Ovary (tissue), 9 donors: ENCODE results near the gene USH2A. TPM values are rescaled to one million over a fixed set of nuclear protein-coding genes. Genes with fewer than 3 reads are reported as not detected.

ENCODE experiments used
- DNase-seq, 5 donors: peaks; one replicate each; pipeline ENCODE4 v3.0.0-alpha.2; 2019 to 2020
- H3K27ac ChIP-seq, 2 donors: fragments of 200-600 bp; one replicate each; pipeline versions ENCODE4 v1.5.1 to v1.8.0; 2019 to 2022
- H3K27me3 ChIP-seq: fragments of 200-600 bp; one replicate; pipeline ENCODE4 v1.8.0; 2022
- H3K36me3 ChIP-seq: fragments of 200-600 bp; sonication (generic); one replicate; pipeline ENCODE4 v1.5.1; 2019
- H3K4me1 ChIP-seq: one replicate; pipeline ENCODE4 v1.8.1; 2013; ENCODE audit warnings: mild to moderate bottlenecking, moderate library complexity; ENCODE audit not compliant: insufficient read depth
- H3K4me3 ChIP-seq: fragments of 200-600 bp; sonication (generic); one replicate; pipeline ENCODE4 v1.5.1; 2017
- H3K9me3 ChIP-seq, 2 donors: fragments of 200-600 bp in 1 of 2; sonication (generic) in 1 of 2; one replicate each; pipeline versions ENCODE4 v1.5.1 to v1.8.1; 2013 to 2019; ENCODE audit warnings: mild to moderate bottlenecking in 1 of 2, moderate library complexity in 1 of 2
- EP300 ChIP-seq: sonication (generic); formaldehyde crosslinking; IDR thresholded peaks from one replicate; pipeline ENCODE4 v1.6.1; 2017; ENCODE audit warnings: antibody characterized with exemption
- POLR2A ChIP-seq: fragments of 450-650 bp; IDR thresholded peaks from one replicate; pipeline ENCODE4 v1.6.1; 2017; ENCODE audit warnings: antibody characterized with exemption, mild to moderate bottlenecking, moderate library complexity
- WGBS, 3 donors: extraction: QIAGEN DNeasy Blood & Tissue Kit in 1 of 3; methylation state at CpG; one replicate each; pipeline versions ENCODE4 v1.1.5 to v1.1.7; 2013 to 2017; 5-methylcytosine and 5-hydroxymethylcytosine counted together
- intact Hi-C, 4 donors: fragments of 100-400 bp; cut with DNase I; formaldehyde crosslinking; loops; one replicate each; pipeline versions ENCODE4 v1.11.0 to v1.15.1; 2022 to 2023
- polyA plus RNA-seq, 2 donors: library from polyadenylated mRNA; stranded (reverse); fragments of 200-250 nt in 1 of 2; fragments of 350-450 nt in 1 of 2; fragmentation: Illumina TruSeq in 1 of 2; extraction: RNeasy Lipid Tissue Mini Kit (QIAGEN cat#74804) in 1 of 2; gene quantifications; one replicate each; pipeline ENCODE4 v1.2.3, GENCODE V29; 2013 to 2014
- total RNA-seq, 7 donors: library from RNA; depleted of rRNA in 2 of 7; stranded (reverse); fragments of >200 nt in 2 of 7; fragmentation: NEBNext Ultra II Directional in 3 of 7; extraction: Animal tissue kit (Norgen Biotek cat#: 25700) in 3 of 7; gene quantifications; one replicate each; pipeline versions ENCODE4 v1.1.0 to v1.2.4, GENCODE V29; 2016 to 2023
- TF ChIP-seq, protein P1 (sequence below), 3 donors: fragments of 450-650 bp in 2 of 3; fragments of 200-600 bp in 1 of 3; IDR thresholded peaks; one replicate each; pipeline versions ENCODE4 v1.5.1 to v1.8.0; 2016 to 2022; ENCODE audit warnings: antibody characterized with exemption in 3 of 3, mild to moderate bottlenecking in 1 of 3
- donor health status: DM: no; HTN: no; CAD: no; lungs with moderate emphysema.
- donor health status: DM: no; HTN: no; CAD: no.
- donor health status: Bipolar disorder and iron deficiency.
- donor health status: DM: yes; HTN: yes; CAD: no.
- donor health status: DM: no; HTN: no; CAD: no.
- donor health status: DM: yes; HTN: yes; CAD: no.

The USH2A gene
- total and polyA plus RNA-seq, 9 donors = 0.01 to 0.11 TPM; not detected in 7

- Histone ChIP-seq H3K27me3 (no peaks in the 10 kb centered on the region), H3K4me1 (no peaks in the 10 kb centered on the region), H3K36me3 (no peaks in the 10 kb centered on the region), H3K27ac (no peak overlapping the region), H3K4me3 (no peak overlapping the region), H3K9me3 (no peaks in the 10 kb centered on the region)
- TF ChIP-seq POLR2A (no peak), EP300 (no peak)
- TF ChIP-seq, protein P1, sequence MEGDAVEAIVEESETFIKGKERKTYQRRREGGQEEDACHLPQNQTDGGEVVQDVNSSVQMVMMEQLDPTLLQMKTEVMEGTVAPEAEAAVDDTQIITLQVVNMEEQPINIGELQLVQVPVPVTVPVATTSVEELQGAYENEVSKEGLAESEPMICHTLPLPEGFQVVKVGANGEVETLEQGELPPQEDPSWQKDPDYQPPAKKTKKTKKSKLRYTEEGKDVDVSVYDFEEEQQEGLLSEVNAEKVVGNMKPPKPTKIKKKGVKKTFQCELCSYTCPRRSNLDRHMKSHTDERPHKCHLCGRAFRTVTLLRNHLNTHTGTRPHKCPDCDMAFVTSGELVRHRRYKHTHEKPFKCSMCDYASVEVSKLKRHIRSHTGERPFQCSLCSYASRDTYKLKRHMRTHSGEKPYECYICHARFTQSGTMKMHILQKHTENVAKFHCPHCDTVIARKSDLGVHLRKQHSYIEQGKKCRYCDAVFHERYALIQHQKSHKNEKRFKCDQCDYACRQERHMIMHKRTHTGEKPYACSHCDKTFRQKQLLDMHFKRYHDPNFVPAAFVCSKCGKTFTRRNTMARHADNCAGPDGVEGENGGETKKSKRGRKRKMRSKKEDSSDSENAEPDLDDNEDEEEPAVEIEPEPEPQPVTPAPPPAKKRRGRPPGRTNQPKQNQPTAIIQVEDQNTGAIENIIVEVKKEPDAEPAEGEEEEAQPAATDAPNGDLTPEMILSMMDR (IDR thresholded peaks at IDR 0.05) = no peak
- 81 to 87% (median 83%) methylated on average over 7 of the region's 7 CpGs for WGBS, 3 donors
- no peak for DNase-seq
- intact Hi-C loops = no loop called here
Observed at GRCh38 chr1:216325336-216325735, 97.9 kb downstream of the USH2A start.

- Histone ChIP-seq H3K27me3 (no peaks in the 10 kb centered on the region), H3K27ac (no peak overlapping the region), H3K4me1 (no peaks in the 10 kb centered on the region), H3K4me3 (no peak overlapping the region), H3K36me3 (no peaks in the 10 kb centered on the region), H3K9me3 (no peaks in the 10 kb centered on the region)
- WGBS, 3 donors = 70 to 79% (median 77%) methylated on average over 6 of the region's 6 CpGs
- DNase-seq = no peak
- no peak for TF ChIP-seq EP300
- intact Hi-C loops = no loop called here
Observed at GRCh38 chr1:216323344-216323743, 99.9 kb downstream of the USH2A start.

GRCh38 chr1:216314379-216315095 lies 108.7 kb downstream of the USH2A start:
- 76 to 78% (median 77%) methylated on average over 3 of the region's 3 CpGs for WGBS, 3 donors
- H3K27me3 ChIP-seq = no peaks in the 10 kb centered on the region
- no peaks in the 10 kb centered on the region for H3K4me1 ChIP-seq
- DNase-seq = no peak
- no peak overlapping the region for H3K27ac ChIP-seq
- intact Hi-C loops = no loop called here
- no peak for TF ChIP-seq POLR2A
- no peak overlapping the region for H3K4me3 ChIP-seq
- no peaks in the 10 kb centered on the region for H3K36me3 ChIP-seq
- no peaks in the 10 kb centered on the region for H3K9me3 ChIP-seq

GRCh38 chr1:216310776-216311175 lies 112.5 kb downstream of the USH2A start:
- WGBS, 3 donors = 8 to 14% (median 8%) methylated on average over 4 of the region's 4 CpGs
- Histone ChIP-seq H3K9me3 (no peaks in the 10 kb centered on the region), H3K27me3 (no peaks in the 10 kb centered on the region), H3K36me3 (no peaks in the 10 kb centered on the region), H3K27ac (no peak overlapping the region), H3K4me1 (no peaks in the 10 kb centered on the region), H3K4me3 (no peak overlapping the region)
- DNase-seq = no peak
- intact Hi-C loops = no loop called here
- TF ChIP-seq POLR2A = no peak
- no peak for TF ChIP-seq EP300
- TF ChIP-seq, protein P1 (IDR thresholded peaks at IDR 0.05) = no peak

DNA sequence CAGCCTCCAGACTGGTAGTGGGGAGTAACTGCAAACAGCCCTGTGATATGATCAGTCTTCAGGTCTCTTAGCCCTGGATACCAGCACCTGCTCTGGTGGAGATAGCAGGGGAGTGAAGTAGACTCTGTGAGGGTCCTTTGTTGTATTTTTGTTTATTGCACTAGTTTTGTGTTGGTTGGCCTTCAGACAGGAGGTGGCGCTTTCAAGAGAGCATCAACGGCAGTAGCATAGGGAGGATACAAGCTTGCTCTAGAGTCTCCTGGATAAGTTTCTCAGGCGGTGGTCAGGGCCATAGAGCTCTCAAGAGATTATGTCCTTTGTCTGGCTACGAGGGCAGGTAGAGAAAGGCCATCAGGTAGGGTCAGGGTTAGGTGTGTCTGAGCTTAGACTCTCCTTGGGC lies 116.4 kb downstream of the USH2A start:
- 69 to 85% (median 80%) methylated on average over 4 of the region's 4 CpGs for WGBS, 3 donors
- H3K4me1 ChIP-seq = no peaks in the 10 kb centered on the region
- no peak for TF ChIP-seq POLR2A
- TF ChIP-seq EP300 = no peak
- TF ChIP-seq, protein P1 (IDR thresholded peaks at IDR 0.05) = no peak

More for the DNA sequence above, 116.4 kb downstream of the USH2A start:
- Histone ChIP-seq H3K27me3 (no peaks in the 10 kb centered on the region), H3K27ac (no peak overlapping the region), H3K36me3 (no peaks in the 10 kb centered on the region), H3K9me3 (no peaks in the 10 kb centered on the region), H3K4me3 (no peak overlapping the region)
- DNase-seq = no peak
- intact Hi-C loops = no loop called here
